PFSK-1 (cell line): ENCODE data around the gene ABTB1.

Experiments used
- POLR2AphosphoS5 ChIP-seq: IDR thresholded peaks from 2 replicates; pipeline ENCODE4 v1.6.1; 2012; ENCODE audit warnings: low read depth, mild to moderate bottlenecking, control low read depth, low read length, moderate library complexity
- REST ChIP-seq, 2 experiments: IDR thresholded peaks; 2 replicates each; pipeline versions ENCODE4 v1.6.1 to v1.8.0; 2011 to 2012; ENCODE audit warnings: low read depth in 2 of 2, low read length in 2 of 2, control low read depth in 1 of 2, inconsistent platforms in 1 of 2, mild to moderate bottlenecking in 1 of 2, moderate library complexity in 1 of 2; ENCODE audit not compliant: insufficient read depth in 1 of 2
- TAF1 ChIP-seq: IDR thresholded peaks from 2 replicates; pipeline ENCODE4 v1.6.1; 2012; ENCODE audit warnings: low read length, control low read depth, borderline replicate concordance; ENCODE audit not compliant: insufficient read depth

GRCh38 chr3:127706312-127706711 is 33.6 kb downstream of the ABTB1 start:
- TF ChIP-seq POLR2AphosphoS5 (no peak), REST (IDR thresholded peaks at IDR 0.05; ENCODE audit: insufficient read depth in 1 of 2, low read depth in 2 of 2, low read length in 2 of 2) (no peak), TAF1 (no peak)
